ENCODE results near the gene SOWAHA.
A peak's percentile ranks its signal among the peaks of the same experiment; 100 is the strongest.

SOWAHA gene

GRCh38 chr5:132859889-132860437 lies 46.9 kb downstream of the SOWAHA start:
- Histone ChIP-seq H4K20me1 (ENCODE audit: insufficient read depth, low read length) (no peaks in the 10 kb centered on the region), H3K9ac (ENCODE audit: low read length) (no peak overlapping the region), H3K36me3 (ENCODE audit: insufficient read depth, low read length) (no peaks in the 10 kb centered on the region), H3K27me3 (ENCODE audit: insufficient read depth, low read length) (no peaks in the 10 kb centered on the region; the same call in 1 of the 2 replicates), H2AFZ (ENCODE audit: low read length) (no peak overlapping the region), H3K4me2 (ENCODE audit: low read length) (no peak overlapping the region), H3K79me2 (ENCODE audit: insufficient read depth, low read length) (no peaks in the 10 kb centered on the region), H3K9me2 (ENCODE audit: low read depth, low read length) (no peaks in the 10 kb centered on the region), H3F3A (ENCODE audit: insufficient read depth, low read length) (no peaks in the 10 kb centered on the region), H3K4me3 (ENCODE audit: low read depth, low read length, poor library complexity, severe bottlenecking) (no peak overlapping the region), H3K4me1 (ENCODE audit: insufficient read depth, low read length, severe bottlenecking) (no peaks in the 10 kb centered on the region), H3K9me3 (ENCODE audit: low read length) (no peaks in the 10 kb centered on the region), H3K27ac (ENCODE audit: low read depth, low read length, poor library complexity, severe bottlenecking) (no peak overlapping the region)
- no peak for TF ChIP-seq CTCF (IDR thresholded peaks at IDR 0.05; ENCODE audit: low read length)
- TF ChIP-seq EZH2 (IDR thresholded peaks at IDR 0.05; ENCODE audit: borderline replicate concordance, low read length), result no peak

- Histone ChIP-seq H3K9me2 (ENCODE audit: low read depth, low read length) (no peaks in the 10 kb centered on the region), H3F3A (ENCODE audit: insufficient read depth, low read length) (no peaks in the 10 kb centered on the region), H3K4me1 (ENCODE audit: insufficient read depth, low read length, severe bottlenecking) (peaks cover 4% of the 10 kb centered on the region), H3K27ac (ENCODE audit: low read depth, low read length, poor library complexity, severe bottlenecking) (no peak overlapping the region), H3K27me3 (ENCODE audit: insufficient read depth, low read length) (no peaks in the 10 kb centered on the region; the same call in 1 of the 2 replicates), H3K4me3 (ENCODE audit: low read depth, low read length, poor library complexity, severe bottlenecking) (no peak overlapping the region), H4K20me1 (ENCODE audit: insufficient read depth, low read length) (no peaks in the 10 kb centered on the region), H2AFZ (ENCODE audit: low read length) (no peak overlapping the region), H3K9me3 (ENCODE audit: low read length) (no peaks in the 10 kb centered on the region), H3K79me2 (ENCODE audit: insufficient read depth, low read length) (no peaks in the 10 kb centered on the region), H3K4me2 (ENCODE audit: low read length) (no peak overlapping the region), H3K36me3 (ENCODE audit: insufficient read depth, low read length) (no peaks in the 10 kb centered on the region), H3K9ac (ENCODE audit: low read length) (no peak overlapping the region)
- TF ChIP-seq EZH2 (IDR thresholded peaks at IDR 0.05; ENCODE audit: borderline replicate concordance, low read length) (no peak), CTCF (IDR thresholded peaks at IDR 0.05; ENCODE audit: low read length) (no peak)
Observed at GRCh38 chr5:132860742-132861141, 47.6 kb downstream of the SOWAHA start.

GRCh38 chr5:132865668-132866341 lies 52.7 kb downstream of the SOWAHA start:
- H3F3A ChIP-seq (ENCODE audit: insufficient read depth, low read length), result no peaks in the 10 kb centered on the region
- H3K27me3 ChIP-seq (ENCODE audit: insufficient read depth, low read length), result no peaks in the 10 kb centered on the region
- no peak overlapping the region for H3K27ac ChIP-seq (ENCODE audit: low read depth, low read length, poor library complexity, severe bottlenecking)
- 0 out of 2 replicates have a peak, but pooled peaks cover 5% of the 10 kb centered on the region for H3K79me2 ChIP-seq (ENCODE audit: insufficient read depth, low read length)
- peaks cover 15% of the 10 kb centered on the region for H3K4me1 ChIP-seq (ENCODE audit: insufficient read depth, low read length, severe bottlenecking)
- TF ChIP-seq CTCF (IDR thresholded peaks at IDR 0.05; ENCODE audit: low read length), result no peak
- TF ChIP-seq EZH2 (IDR thresholded peaks at IDR 0.05; ENCODE audit: borderline replicate concordance, low read length), result no peak
- H3K4me2 ChIP-seq (ENCODE audit: low read length), result peak overlapping the region; percentile 81
- no peaks in the 10 kb centered on the region for H4K20me1 ChIP-seq (ENCODE audit: insufficient read depth, low read length)
- H3K9me2 ChIP-seq (ENCODE audit: low read depth, low read length), result no peaks in the 10 kb centered on the region
- peak overlapping the region; percentile 42; the same call in 1 of the 2 replicates for H2AFZ ChIP-seq (ENCODE audit: low read length)
- H3K36me3 ChIP-seq (ENCODE audit: insufficient read depth, low read length), result peaks cover 26% of the 10 kb centered on the region
- H3K9ac ChIP-seq (ENCODE audit: low read length), result peak overlapping the region; percentile 91
- H3K4me3 ChIP-seq (ENCODE audit: low read depth, low read length, poor library complexity, severe bottlenecking), result peak overlapping the region; percentile 93
- H3K9me3 ChIP-seq (ENCODE audit: low read length), result no peaks in the 10 kb centered on the region
